A673 (cell line): ENCODE data around the gene A1BG. TPM values are rescaled to one million over a fixed set of nuclear protein-coding genes. Genes with fewer than 3 reads are reported as not detected.

Experiments
- BruUV-seq: library from RNA; stranded (reverse); fragments of 400-500 nt; replicated peaks from 2 replicates; lab custom pipeline; 2021; lab: Mats Ljungman, UMichigan
- CTCF ChIA-PET: fragments of 300-600 bp; sonication (Branson Sonifier 250); formaldehyde crosslinking; loops from one replicate; lab custom pipeline; 2022; ENCODE audit warnings: antibody characterized with exemption; lab: Charles Lee
- POLR2A ChIA-PET: fragments of 300-600 bp; sonication (Branson Sonifier 250); formaldehyde crosslinking; loops from one replicate; lab custom pipeline; 2022; ENCODE audit warnings: antibody characterized with exemption; ENCODE audit not compliant: low non-redundant PET; lab: Charles Lee
- DNase-seq: peaks from one replicate; pipeline ENCODE4 v3.0.0-alpha.2; 2015; ENCODE audit warnings: low spot score
- H3K27ac ChIP-seq: fragments of 200-600 bp; sonication (generic); 2 replicates; pipeline ENCODE4 v1.5.1; 2016; ENCODE audit warnings: mixed run types, low read depth, mild to moderate bottlenecking, mixed read lengths, antibody characterized with exemption, low read length; ENCODE audit not compliant: poor library complexity, severe bottlenecking
- H3K27me3 ChIP-seq: fragments of 200-600 bp; sonication (generic); replicated peaks from 2 replicates; pipeline ENCODE4 v1.6.1; 2017; ENCODE audit warnings: mixed run types, low read depth, mild to moderate bottlenecking, mixed read lengths, antibody characterized with exemption, low read length; ENCODE audit not compliant: insufficient read depth, poor library complexity
- H3K36me3 ChIP-seq: fragments of 200-600 bp; sonication (generic); 2 replicates; pipeline ENCODE4 v1.6.1; 2016; ENCODE audit warnings: mixed run types, mild to moderate bottlenecking, mixed read lengths, antibody characterized with exemption, low read length; ENCODE audit not compliant: insufficient read depth, poor library complexity, severe bottlenecking
- H3K4me1 ChIP-seq: fragments of 200-600 bp; sonication (generic); 2 replicates; pipeline ENCODE4 v1.6.1; 2017; ENCODE audit warnings: mixed run types, mild to moderate bottlenecking, mixed read lengths, antibody characterized with exemption, low read length; ENCODE audit not compliant: insufficient read depth, poor library complexity, severe bottlenecking
- H3K4me3 ChIP-seq: fragments of 200-600 bp; sonication (generic); 2 replicates; pipeline ENCODE4 v1.5.1; 2016; ENCODE audit warnings: low read depth, mixed run types, mild to moderate bottlenecking, mixed read lengths, low read length; ENCODE audit not compliant: poor library complexity, severe bottlenecking
- H3K9me3 ChIP-seq: fragments of 200-600 bp; sonication (generic); 2 replicates; pipeline ENCODE4 v1.6.1; 2016; ENCODE audit warnings: mixed run types, low read depth, mild to moderate bottlenecking, mixed read lengths, antibody characterized with exemption, low read length; ENCODE audit not compliant: poor library complexity, severe bottlenecking
- EZH2 ChIP-seq: fragments of 200-600 bp; sonication (generic); IDR thresholded peaks from 2 replicates; pipeline ENCODE4 v1.6.1; 2017; ENCODE audit warnings: borderline replicate concordance, low read depth, mild to moderate bottlenecking, mixed read lengths, antibody characterized with exemption, low read length; ENCODE audit not compliant: poor library complexity, severe bottlenecking
- intact Hi-C: fragments of 100-400 bp; cut with micrococcal nuclease; formaldehyde crosslinking; loops from one replicate; pipeline ENCODE4 v1.10.0; 2022; ENCODE audit not compliant: unreplicated experiment
- total RNA-seq: library from RNA; stranded (reverse); gene quantifications from 2 replicates; pipeline ENCODE4 v1.2.3, GENCODE V29; 2021
- TF ChIP-seq, protein P1 (sequence below): fragments of 300-800, 200-600 bp; sonication (generic); conservative IDR thresholded peaks from 2 replicates; pipeline ENCODE4 v1.5.1; 2017; ENCODE audit warnings: low read depth, mild to moderate bottlenecking, antibody characterized with exemption, low read length, moderate library complexity, mixed read lengths

A1BG gene
- total RNA-seq, 1 experiment from 2014 or later, result 15.2 TPM

DNA sequence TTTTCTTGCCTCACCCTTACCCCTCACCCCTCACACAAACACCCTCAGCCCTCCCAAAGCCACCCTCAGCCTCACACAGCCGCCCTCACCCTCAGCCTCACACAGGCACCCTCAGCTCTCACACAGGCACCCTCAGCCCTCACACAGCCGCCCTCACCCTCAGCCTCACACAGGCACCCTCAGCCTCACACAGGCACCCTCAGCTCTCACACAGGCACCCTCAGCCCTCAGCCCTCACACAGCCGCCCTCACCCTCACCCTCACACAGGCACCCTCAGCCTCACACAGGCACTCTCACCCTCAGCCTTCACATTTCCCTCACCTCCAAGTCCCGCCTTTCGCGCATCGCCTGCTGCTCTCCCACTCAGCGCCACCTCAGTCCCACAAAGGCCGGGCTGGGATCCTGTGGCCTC lies 26.8 kb downstream of the A1BG start:
- H3K9me3 ChIP-seq, result no peaks in the 10 kb centered on the region
- intact Hi-C loops, result no loop called here
- no peaks in the 10 kb centered on the region for H3K27me3 ChIP-seq
- H3K36me3 ChIP-seq, result no peaks in the 10 kb centered on the region
- no peak for DNase-seq
- CTCF ChIA-PET, result no interaction called here
- H3K27ac ChIP-seq, result peak overlapping the region; percentile 72
- no TSS peak for BruUV-seq
- no peak for TF ChIP-seq EZH2
- TF ChIP-seq, protein P1, sequence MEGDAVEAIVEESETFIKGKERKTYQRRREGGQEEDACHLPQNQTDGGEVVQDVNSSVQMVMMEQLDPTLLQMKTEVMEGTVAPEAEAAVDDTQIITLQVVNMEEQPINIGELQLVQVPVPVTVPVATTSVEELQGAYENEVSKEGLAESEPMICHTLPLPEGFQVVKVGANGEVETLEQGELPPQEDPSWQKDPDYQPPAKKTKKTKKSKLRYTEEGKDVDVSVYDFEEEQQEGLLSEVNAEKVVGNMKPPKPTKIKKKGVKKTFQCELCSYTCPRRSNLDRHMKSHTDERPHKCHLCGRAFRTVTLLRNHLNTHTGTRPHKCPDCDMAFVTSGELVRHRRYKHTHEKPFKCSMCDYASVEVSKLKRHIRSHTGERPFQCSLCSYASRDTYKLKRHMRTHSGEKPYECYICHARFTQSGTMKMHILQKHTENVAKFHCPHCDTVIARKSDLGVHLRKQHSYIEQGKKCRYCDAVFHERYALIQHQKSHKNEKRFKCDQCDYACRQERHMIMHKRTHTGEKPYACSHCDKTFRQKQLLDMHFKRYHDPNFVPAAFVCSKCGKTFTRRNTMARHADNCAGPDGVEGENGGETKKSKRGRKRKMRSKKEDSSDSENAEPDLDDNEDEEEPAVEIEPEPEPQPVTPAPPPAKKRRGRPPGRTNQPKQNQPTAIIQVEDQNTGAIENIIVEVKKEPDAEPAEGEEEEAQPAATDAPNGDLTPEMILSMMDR, result no peak
- peak overlapping the region; percentile 73 for H3K4me3 ChIP-seq
- no peaks in the 10 kb centered on the region for H3K4me1 ChIP-seq
- POLR2A ChIA-PET, result interaction anchor here (0.6 kb wide), 1 partner anchor 20 kb away, joined by 8 read pairs; no protein-coding TSS in a partner anchor

DNA sequence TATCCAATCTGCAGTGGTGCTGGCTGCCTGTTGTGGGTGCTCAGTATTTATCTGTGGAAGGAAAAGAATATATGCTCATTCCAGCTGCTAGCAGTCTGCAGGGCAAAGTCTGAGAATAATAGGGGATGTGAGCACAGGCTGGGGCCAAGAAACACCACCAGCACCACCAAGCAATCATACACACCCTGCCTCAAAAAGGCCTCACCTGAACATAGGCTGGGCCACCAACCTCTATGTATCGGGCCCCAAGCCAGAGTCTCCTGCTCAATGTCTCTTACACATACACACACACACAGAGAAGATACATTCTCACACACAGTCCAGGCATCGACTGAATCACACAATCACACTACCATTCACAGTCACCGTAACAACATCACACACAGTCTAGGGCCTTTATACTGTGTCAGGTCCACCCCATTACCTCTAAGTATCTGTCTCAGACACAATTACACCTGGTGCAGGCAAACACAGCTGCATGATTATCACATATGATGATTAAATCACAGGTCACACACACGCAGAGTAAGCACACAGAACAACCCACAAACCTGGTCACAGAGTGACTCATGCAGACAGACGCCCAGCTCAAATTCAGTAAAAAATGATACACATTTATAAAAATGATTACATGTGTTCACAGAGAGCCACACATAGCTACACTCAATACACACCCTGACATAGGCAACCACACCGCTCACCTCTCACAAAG lies 27.8 kb downstream of the A1BG start:
- POLR2A ChIA-PET, result no interaction called here
- CTCF ChIA-PET, result no interaction called here
- no peak for DNase-seq

DNA sequence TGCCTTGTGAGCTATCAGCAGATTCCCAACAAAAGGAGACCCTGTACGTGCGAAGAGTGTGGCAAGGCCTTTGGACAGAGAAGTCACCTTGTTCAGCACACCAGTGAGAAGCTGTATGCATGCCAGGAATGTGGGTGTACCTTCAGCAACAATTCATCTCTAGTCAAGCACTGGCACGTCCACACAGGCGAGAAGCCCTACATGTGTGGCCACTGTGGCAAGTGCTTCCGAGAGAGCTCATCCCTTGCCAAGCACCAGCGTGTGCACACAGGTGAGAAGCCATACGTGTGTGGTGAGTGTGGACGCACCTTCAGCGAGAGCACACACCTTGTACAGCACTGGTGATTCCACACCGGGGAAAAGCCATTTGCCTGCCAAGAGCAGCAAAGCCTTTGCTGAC lies 34.1 kb downstream of the A1BG start:
- Histone ChIP-seq H3K27ac (no peak overlapping the region), H3K27me3 (no peaks in the 10 kb centered on the region), H3K36me3 (peaks cover 5% of the 10 kb centered on the region), H3K9me3 (no peaks in the 10 kb centered on the region), H3K4me3 (no peak overlapping the region), H3K4me1 (no peaks in the 10 kb centered on the region)
- TF ChIP-seq, protein P1, result no peak
- no peak for TF ChIP-seq EZH2
- intact Hi-C loops, result no loop called here
- no TSS peak for BruUV-seq
- POLR2A ChIA-PET, result interaction anchor here (0.6 kb wide), 1 partner anchor 21 kb away, joined by 8 read pairs; no protein-coding TSS in a partner anchor
- DNase-seq, result no peak
- CTCF ChIA-PET, result no interaction called here

More for the DNA sequence above, 27.8 kb downstream of the A1BG start:
- no peaks in the 10 kb centered on the region for H3K4me1 ChIP-seq
- H3K27ac ChIP-seq, result peak overlapping the region; percentile 72
- H3K9me3 ChIP-seq, result no peaks in the 10 kb centered on the region
- no peaks in the 10 kb centered on the region for H3K36me3 ChIP-seq
- BruUV-seq, result no TSS peak
- TF ChIP-seq, protein P1, result no peak
- no peak for TF ChIP-seq EZH2
- peak overlapping the region; percentile 73 for H3K4me3 ChIP-seq
- no peaks in the 10 kb centered on the region for H3K27me3 ChIP-seq
- intact Hi-C loops, result no loop called here
